Measurements from ENCODE around the gene IRF2.

IRF2 gene

DNA sequence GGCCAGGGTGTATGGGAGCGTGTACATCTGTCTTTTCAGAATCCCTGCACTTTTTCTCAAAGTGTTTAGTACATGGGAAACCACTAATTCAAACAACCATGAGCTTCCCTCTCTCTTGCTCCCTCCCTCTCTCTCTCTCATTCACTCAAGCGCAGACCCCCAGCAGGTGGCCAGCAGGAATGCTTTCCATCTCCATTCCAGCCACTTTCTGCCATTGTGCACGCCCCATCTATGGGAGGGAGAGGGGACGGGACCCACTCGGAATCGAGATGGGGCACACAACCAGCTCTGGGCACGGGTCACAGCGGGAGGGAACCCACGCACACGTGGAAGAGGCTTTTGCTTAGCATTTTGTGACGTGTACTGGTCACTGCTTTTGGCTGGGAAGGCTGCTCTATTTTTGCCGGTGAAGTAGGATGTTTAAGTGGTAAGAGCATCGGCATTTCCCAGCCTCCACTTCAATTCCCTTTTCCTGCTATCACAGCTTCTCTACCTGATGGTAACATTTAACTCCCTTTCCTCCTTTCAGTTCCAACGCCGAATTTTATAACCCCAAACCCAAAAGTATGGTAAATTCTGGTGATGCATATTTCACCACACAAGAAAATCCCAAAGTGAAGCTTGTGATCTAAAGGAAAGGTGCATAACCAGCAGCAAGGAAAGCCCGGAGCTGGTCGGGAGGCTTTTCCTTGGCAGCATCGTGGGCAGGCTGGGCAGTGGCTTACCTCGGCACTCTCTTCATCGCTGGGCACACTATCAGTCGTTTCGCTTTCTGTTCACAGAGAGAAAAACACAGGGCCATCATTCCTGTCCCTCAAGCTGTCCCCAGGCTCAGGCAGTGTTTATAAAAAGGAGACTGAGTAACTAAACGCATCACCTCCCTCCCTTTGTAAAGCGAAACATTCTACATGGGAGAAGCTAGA, 84.1 kb downstream of the IRF2 start:
- no peak for DNase-seq (ENCODE audit: extremely low read depth, insufficient read length)
- H3K36me3 ChIP-seq (ENCODE audit: control insufficient read depth, insufficient read depth, low read length): peaks cover 25% of the 10 kb centered on the region
- TF ChIP-seq, protein P1, sequence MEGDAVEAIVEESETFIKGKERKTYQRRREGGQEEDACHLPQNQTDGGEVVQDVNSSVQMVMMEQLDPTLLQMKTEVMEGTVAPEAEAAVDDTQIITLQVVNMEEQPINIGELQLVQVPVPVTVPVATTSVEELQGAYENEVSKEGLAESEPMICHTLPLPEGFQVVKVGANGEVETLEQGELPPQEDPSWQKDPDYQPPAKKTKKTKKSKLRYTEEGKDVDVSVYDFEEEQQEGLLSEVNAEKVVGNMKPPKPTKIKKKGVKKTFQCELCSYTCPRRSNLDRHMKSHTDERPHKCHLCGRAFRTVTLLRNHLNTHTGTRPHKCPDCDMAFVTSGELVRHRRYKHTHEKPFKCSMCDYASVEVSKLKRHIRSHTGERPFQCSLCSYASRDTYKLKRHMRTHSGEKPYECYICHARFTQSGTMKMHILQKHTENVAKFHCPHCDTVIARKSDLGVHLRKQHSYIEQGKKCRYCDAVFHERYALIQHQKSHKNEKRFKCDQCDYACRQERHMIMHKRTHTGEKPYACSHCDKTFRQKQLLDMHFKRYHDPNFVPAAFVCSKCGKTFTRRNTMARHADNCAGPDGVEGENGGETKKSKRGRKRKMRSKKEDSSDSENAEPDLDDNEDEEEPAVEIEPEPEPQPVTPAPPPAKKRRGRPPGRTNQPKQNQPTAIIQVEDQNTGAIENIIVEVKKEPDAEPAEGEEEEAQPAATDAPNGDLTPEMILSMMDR (IDR thresholded peaks at IDR 0.05; ENCODE audit: insufficient read depth, low read length, poor library complexity, severe bottlenecking): no peak
- no peak overlapping the region for H3K4me3 ChIP-seq (replicated peaks; ENCODE audit: low read depth, low read length)
- no peaks in the 10 kb centered on the region for H3K27me3 ChIP-seq (replicated peaks; ENCODE audit: control insufficient read depth, insufficient read depth, low read length)

DNA sequence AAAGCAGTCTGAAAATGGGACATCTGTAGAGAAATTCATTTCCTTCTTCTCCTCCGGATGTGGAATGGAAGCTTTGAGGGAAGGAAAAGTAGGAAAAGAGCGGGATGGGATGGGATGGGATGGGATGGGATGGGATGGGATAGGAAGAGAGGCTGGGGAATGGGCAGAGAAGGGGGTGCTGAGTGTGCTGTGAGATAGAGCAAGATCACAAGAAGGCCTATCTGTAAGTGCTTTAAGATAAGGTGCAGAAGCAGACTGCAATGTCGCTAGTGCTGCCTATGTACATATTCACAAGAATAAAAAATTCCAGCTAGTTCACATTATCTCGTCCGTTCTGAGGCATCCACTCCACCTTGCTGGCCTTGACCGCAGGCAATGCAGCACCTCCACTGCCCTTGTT, 86.2 kb downstream of the IRF2 start:
- H3K4me3 ChIP-seq (replicated peaks; ENCODE audit: low read depth, low read length): no peak overlapping the region

DNA sequence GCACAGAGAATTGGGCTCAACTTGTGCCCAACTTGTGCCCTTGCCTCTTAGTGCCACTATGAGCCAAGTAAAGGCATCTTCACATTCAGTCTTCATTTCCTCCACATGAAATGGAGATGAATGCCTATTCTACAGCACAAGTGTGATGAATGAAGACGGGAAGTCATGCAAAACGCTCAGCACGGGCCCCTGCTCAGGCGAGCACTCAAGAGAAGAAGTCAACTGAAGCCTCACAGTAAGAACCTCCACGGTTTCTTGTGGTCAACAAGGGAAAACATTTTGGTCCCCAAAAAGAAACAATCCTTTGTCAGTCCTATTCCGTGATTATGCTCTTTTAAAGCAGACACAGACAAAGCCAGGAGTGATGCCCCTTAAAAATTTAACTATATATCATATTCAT, 87.0 kb downstream of the IRF2 start:
- no peak for DNase-seq (ENCODE audit: extremely low read depth, insufficient read length)
- Histone ChIP-seq H3K36me3 (ENCODE audit: control insufficient read depth, insufficient read depth, low read length) (peaks cover 12% of the 10 kb centered on the region), H3K27me3 (replicated peaks; ENCODE audit: control insufficient read depth, insufficient read depth, low read length) (no peaks in the 10 kb centered on the region), H3K4me3 (replicated peaks; ENCODE audit: low read depth, low read length) (no peak overlapping the region)
- TF ChIP-seq, protein P1 (IDR thresholded peaks at IDR 0.05; ENCODE audit: insufficient read depth, low read length, poor library complexity, severe bottlenecking): no peak

More for the DNA sequence above, 86.2 kb downstream of the IRF2 start:
- TF ChIP-seq, protein P1 (IDR thresholded peaks at IDR 0.05; ENCODE audit: insufficient read depth, low read length, poor library complexity, severe bottlenecking): no peak
- Histone ChIP-seq H3K27me3 (replicated peaks; ENCODE audit: control insufficient read depth, insufficient read depth, low read length) (no peaks in the 10 kb centered on the region), H3K36me3 (ENCODE audit: control insufficient read depth, insufficient read depth, low read length) (peaks cover 20% of the 10 kb centered on the region)
- DNase-seq (ENCODE audit: extremely low read depth, insufficient read length): no peak

DNA sequence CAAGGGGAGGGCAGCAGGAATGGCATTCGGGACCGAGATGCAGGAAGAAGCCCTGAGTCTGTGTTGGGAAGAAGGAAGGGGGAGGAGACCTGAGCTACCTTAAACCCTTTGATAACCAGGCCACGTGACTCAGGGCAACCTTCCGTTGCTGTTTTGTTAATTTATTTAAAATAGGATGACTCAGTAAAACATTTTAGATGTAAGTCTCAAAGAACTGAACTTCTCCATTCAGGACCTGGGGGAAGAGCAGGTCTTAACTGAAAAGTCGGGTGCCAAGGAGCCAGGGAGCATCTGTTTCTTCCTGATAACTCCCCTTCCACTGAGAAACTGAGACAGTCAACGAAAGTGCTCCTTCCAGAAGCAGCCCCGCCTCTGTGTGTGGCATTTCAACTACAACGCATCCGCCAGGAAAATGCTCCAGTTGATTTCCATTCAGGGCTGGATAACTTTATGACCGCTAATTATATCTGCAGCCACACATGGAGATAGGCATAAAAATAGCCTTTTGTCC, 88.0 kb downstream of the IRF2 start:
- TF ChIP-seq, protein P1 (IDR thresholded peaks at IDR 0.05; ENCODE audit: insufficient read depth, low read length, poor library complexity, severe bottlenecking): no peak
- no peaks in the 10 kb centered on the region for H3K27me3 ChIP-seq (replicated peaks; ENCODE audit: control insufficient read depth, insufficient read depth, low read length)
- no peak overlapping the region for H3K4me3 ChIP-seq (replicated peaks; ENCODE audit: low read depth, low read length)
- peaks cover 7% of the 10 kb centered on the region for H3K36me3 ChIP-seq (ENCODE audit: control insufficient read depth, insufficient read depth, low read length)
- no peak for DNase-seq (ENCODE audit: extremely low read depth, insufficient read length)

DNA sequence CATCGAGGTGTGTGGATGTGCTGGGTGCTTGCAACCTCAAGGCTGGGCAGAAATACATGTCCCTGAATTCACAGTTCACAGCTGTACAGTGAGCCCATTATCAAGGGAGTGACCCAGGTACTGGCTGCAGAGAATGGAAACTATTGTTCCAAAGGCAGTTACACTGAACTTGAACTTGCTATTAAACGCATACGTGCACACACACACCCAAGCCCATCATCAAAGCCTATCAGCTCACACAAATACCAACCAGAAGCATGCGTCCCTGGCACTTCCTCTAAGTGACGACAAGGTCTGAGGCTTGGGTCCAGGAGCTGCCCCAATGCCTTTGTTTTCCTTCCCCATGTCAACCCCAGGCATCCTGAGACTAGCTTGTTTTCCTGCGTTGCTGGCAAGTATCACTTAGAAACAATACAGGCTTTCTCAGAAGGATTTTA, 88.6 kb downstream of the IRF2 start:
- Histone ChIP-seq H3K4me3 (replicated peaks; ENCODE audit: low read depth, low read length) (no peak overlapping the region), H3K27me3 (replicated peaks; ENCODE audit: control insufficient read depth, insufficient read depth, low read length) (no peaks in the 10 kb centered on the region), H3K36me3 (ENCODE audit: control insufficient read depth, insufficient read depth, low read length) (peaks cover 6% of the 10 kb centered on the region)
- DNase-seq (ENCODE audit: extremely low read depth, insufficient read length): no peak
- TF ChIP-seq, protein P1 (IDR thresholded peaks at IDR 0.05; ENCODE audit: insufficient read depth, low read length, poor library complexity, severe bottlenecking): no peak

All from GM06990 (cell line).